Thoracic aorta (tissue), 2 donors: ENCODE measurements around the gene UBAP2L. TPM values are rescaled to one million over a fixed set of nuclear protein-coding genes. Genes with fewer than 3 reads are reported as not detected.

Source experiments
- ATAC-seq: fragments of 150-250 bp; one replicate; pipeline ENCODE4 v1.8.0; 2017; ENCODE audit warnings: low read depth; ENCODE audit not compliant: insufficient number of reproducible peaks, low FRiP score
- DNase-seq: peaks from one replicate; pipeline ENCODE4 v3.0.0-alpha.2; 2020; ENCODE audit warnings: low spot score
- H3K27ac ChIP-seq, 2 donors: fragments of 200-600 bp; sonication (generic); 1 replicate in 1 of 2; 2 replicates in 1 of 2; pipeline ENCODE4 v1.5.1; 2016; ENCODE audit warnings: mild to moderate bottlenecking in 2 of 2, moderate library complexity in 2 of 2
- H3K27me3 ChIP-seq: fragments of 200-600 bp; sonication (generic); replicated peaks from 2 replicates; pipeline ENCODE4 v1.6.0; 2016; ENCODE audit warnings: mild to moderate bottlenecking; ENCODE audit not compliant: insufficient read depth
- H3K36me3 ChIP-seq: fragments of 200-600 bp; sonication (generic); one replicate; pipeline ENCODE4 v1.5.1; 2016
- H3K4me1 ChIP-seq, 2 donors: fragments of 200-600 bp; sonication (generic); 1 replicate in 1 of 2; 2 replicates in 1 of 2; pipeline versions ENCODE4 v1.5.1 to v1.6.0; 2016; ENCODE audit warnings: low read depth in 2 of 2, mild to moderate bottlenecking in 1 of 2; ENCODE audit not compliant: control insufficient read depth in 1 of 2
- H3K4me3 ChIP-seq: fragments of 200-600 bp; sonication (generic); 2 replicates; pipeline ENCODE4 v1.5.1; 2016; ENCODE audit warnings: mild to moderate bottlenecking
- H3K9me3 ChIP-seq: fragments of 200-600 bp; sonication (generic); 2 replicates; pipeline ENCODE4 v1.5.1; 2016
- CTCF ChIP-seq: fragments of 200-600 bp; sonication (generic); IDR thresholded peaks from one replicate; pipeline ENCODE4 v1.5.1; 2019; ENCODE audit warnings: antibody characterized with exemption
- total RNA-seq, 2 donors: library from RNA; depleted of rRNA; stranded (reverse); fragments of >200 nt; gene quantifications; one replicate each; pipeline versions ENCODE4 v1.1.0 to v1.2.3, GENCODE V29; 2016

Gene UBAP2L
- total RNA-seq, 2 donors from 2014 or later = 92.1 to 119 TPM

- DNase-seq (no peak), ATAC-seq (no peak)
- Histone ChIP-seq H3K4me3 (no peak overlapping the region), H3K27ac (no peak overlapping the region), H3K36me3 (peaks cover 63% of the 10 kb centered on the region), H3K4me1 (no peaks in the 10 kb centered on the region), H3K9me3 (no peaks in the 10 kb centered on the region), H3K27me3 (no peaks in the 10 kb centered on the region)
- no peak for TF ChIP-seq CTCF
Observed at GRCh38 chr1:154264454-154264853, 43.7 kb downstream of the UBAP2L start.

- H3K36me3 ChIP-seq = peaks cover 56% of the 10 kb centered on the region
- H3K4me1 ChIP-seq = no peaks in the 10 kb centered on the region
- no peak for DNase-seq
- no peaks in the 10 kb centered on the region for H3K27me3 ChIP-seq
- no peak overlapping the region for H3K4me3 ChIP-seq
- no peak for ATAC-seq
- no peak for TF ChIP-seq CTCF
- no peaks in the 10 kb centered on the region for H3K9me3 ChIP-seq
- no peak overlapping the region for H3K27ac ChIP-seq
Observed at GRCh38 chr1:154265586-154265985, 44.8 kb downstream of the UBAP2L start.

GRCh38 chr1:154270833-154271232 lies 50.1 kb downstream of the UBAP2L start:
- Histone ChIP-seq H3K36me3 (peaks cover 34% of the 10 kb centered on the region), H3K27ac (no peak overlapping the region), H3K9me3 (no peaks in the 10 kb centered on the region), H3K27me3 (no peaks in the 10 kb centered on the region), H3K4me3 (no peak overlapping the region), H3K4me1 (peaks cover 9 to 15% of the 10 kb centered on the region in 2 donors)
- DNase-seq (no peak), ATAC-seq (no peak)
- no peak for TF ChIP-seq CTCF

- ATAC-seq = peak; percentile 77
- H3K36me3 ChIP-seq = peaks cover 28% of the 10 kb centered on the region
- TF ChIP-seq CTCF = peak; percentile 65
Observed at GRCh38 chr1:154272217-154272998, 51.7 kb downstream of the UBAP2L start, which contains the start of gene HAX1. Gene HAX1 (plus strand): TSS chr1:154272629. CDS start chr1:154272724, 95 bp downstream.

GRCh38 chr1:154272999-154273563 lies 52.3 kb downstream of the UBAP2L start:
- Histone ChIP-seq H3K4me1 (peaks cover 9 to 15% of the 10 kb centered on the region in 2 donors), H3K27me3 (no peaks in the 10 kb centered on the region), H3K9me3 (no peaks in the 10 kb centered on the region), H3K4me3 (peak overlapping the region; percentile 84), H3K36me3 (peaks cover 27% of the 10 kb centered on the region), H3K27ac (peak overlapping the region; percentile 77 to 88)
- DNase-seq = no peak
- no peak for ATAC-seq
- no peak for TF ChIP-seq CTCF

More at GRCh38 chr1:154272217-154272998, 51.7 kb downstream of the UBAP2L start, which contains the start of gene HAX1:
- H3K4me1 ChIP-seq = peaks cover 9 to 15% of the 10 kb centered on the region in 2 donors
- peak; percentile 76 for DNase-seq
- no peaks in the 10 kb centered on the region for H3K27me3 ChIP-seq
- no peaks in the 10 kb centered on the region for H3K9me3 ChIP-seq
- peak within 1 kb of the TSS; percentile 77 to 88 for H3K27ac ChIP-seq
- H3K4me3 ChIP-seq = peak within 1 kb of the TSS; percentile 84
